Fibroblast of lung (primary cell): Measurements from ENCODE around the gene MLXIP. TPM values are rescaled to one million over a fixed set of nuclear protein-coding genes. Genes with fewer than 3 reads are reported as not detected.

Experiments used
- DNase-seq, 2 donors: peaks; one replicate each; pipeline versions ENCODE4 v3.0.0 to v3.0.0-alpha.2; 2010; ENCODE audit warnings: low read depth in 2 of 2
- H2AFZ ChIP-seq: 2 replicates; pipeline ENCODE4 v1.5.1; 2012; ENCODE audit warnings: low read length, control low read depth, inconsistent platforms
- H3K27ac ChIP-seq: 2 replicates; pipeline ENCODE4 v1.5.1; 2011; ENCODE audit warnings: low read length, control low read depth; ENCODE audit not compliant: insufficient read depth
- H3K27me3 ChIP-seq: 2 replicates; pipeline ENCODE4 v1.5.1; 2011; ENCODE audit warnings: mild to moderate bottlenecking, low read length; ENCODE audit not compliant: control insufficient read depth, insufficient read depth
- H3K36me3 ChIP-seq: 2 replicates; pipeline ENCODE4 v1.5.1; 2011; ENCODE audit warnings: low read length; ENCODE audit not compliant: control insufficient read depth, insufficient read depth
- H3K4me1 ChIP-seq: 2 replicates; pipeline ENCODE4 v1.5.1; 2011; ENCODE audit warnings: low read length; ENCODE audit not compliant: control insufficient read depth, insufficient read depth; ENCODE audit errors: extremely low read depth
- H3K4me2 ChIP-seq: 2 replicates; pipeline ENCODE4 v1.5.1; 2011; ENCODE audit warnings: low read length, control low read depth; ENCODE audit not compliant: insufficient read depth; ENCODE audit errors: extremely low read depth
- H3K4me3 ChIP-seq, 4 experiments: fragments of 200-600 bp in 1 of 4; sonication (generic) in 1 of 4; replicated peaks in 1 of 4; 2 replicates each; pipeline ENCODE4 v1.5.1; 2011 to 2016; ENCODE audit warnings: low read length in 4 of 4, low read depth in 3 of 4, mild to moderate bottlenecking in 3 of 4, control low read depth in 2 of 4, inconsistent platforms in 1 of 4, mixed read lengths in 1 of 4; ENCODE audit not compliant: insufficient read depth in 1 of 4; ENCODE audit errors: control extremely low read depth in 1 of 4
- H3K79me2 ChIP-seq: 2 replicates; pipeline ENCODE4 v1.5.1; 2012; ENCODE audit warnings: mild to moderate bottlenecking, low read length, inconsistent platforms; ENCODE audit not compliant: control insufficient read depth, insufficient read depth
- H3K9ac ChIP-seq: 2 replicates; pipeline ENCODE4 v1.5.1; 2011; ENCODE audit warnings: mild to moderate bottlenecking, low read length, control low read depth; ENCODE audit not compliant: insufficient read depth
- H3K9me3 ChIP-seq: 2 replicates; pipeline ENCODE4 v1.5.1; 2012; ENCODE audit warnings: low read depth, low read length; ENCODE audit not compliant: control insufficient read depth, insufficient read depth
- H4K20me1 ChIP-seq: 2 replicates; pipeline ENCODE4 v1.5.1; 2011; ENCODE audit warnings: low read length; ENCODE audit not compliant: control insufficient read depth, insufficient read depth; ENCODE audit errors: extremely low read depth
- EZH2 ChIP-seq: IDR thresholded peaks from 2 replicates; pipeline ENCODE4 v1.5.1; 2012; ENCODE audit warnings: low read length, control low read depth, mild to moderate bottlenecking; ENCODE audit errors: missing control alignments
- polyA plus RNA-seq, 2 donors: library from polyadenylated mRNA; depleted of rRNA in 1 of 2; stranded (reverse) in 1 of 2; unstranded in 1 of 2; fragments of >200 nt; gene quantifications; 2 replicates each; pipeline ENCODE4 v1.2.1, GENCODE V29; 2011 to 2012; ENCODE audit warnings: missing spikeins in 1 of 2
- total RNA-seq: library from RNA; depleted of rRNA; stranded (reverse); fragments of >200 nt; gene quantifications from 2 replicates; pipeline ENCODE4 v1.2.1, GENCODE V29; 2014
- TF ChIP-seq, protein P1 (sequence below), 2 donors: IDR thresholded peaks in 1 of 2; conservative IDR thresholded peaks in 1 of 2; 1 replicate in 1 of 2; 2 replicates in 1 of 2; pipeline ENCODE4 v1.5.1; 2011 to 2012; ENCODE audit warnings: low read length in 2 of 2, control low read depth in 1 of 2, inconsistent platforms in 1 of 2, low read depth in 1 of 2, mild to moderate bottlenecking in 1 of 2

The MLXIP gene
- total and polyA plus RNA-seq, 2 donors (not counting 1 experiment from before 2014, with no cell fraction given): 6.6 to 17.0 TPM

- TF ChIP-seq EZH2: no peak
- TF ChIP-seq, protein P1, sequence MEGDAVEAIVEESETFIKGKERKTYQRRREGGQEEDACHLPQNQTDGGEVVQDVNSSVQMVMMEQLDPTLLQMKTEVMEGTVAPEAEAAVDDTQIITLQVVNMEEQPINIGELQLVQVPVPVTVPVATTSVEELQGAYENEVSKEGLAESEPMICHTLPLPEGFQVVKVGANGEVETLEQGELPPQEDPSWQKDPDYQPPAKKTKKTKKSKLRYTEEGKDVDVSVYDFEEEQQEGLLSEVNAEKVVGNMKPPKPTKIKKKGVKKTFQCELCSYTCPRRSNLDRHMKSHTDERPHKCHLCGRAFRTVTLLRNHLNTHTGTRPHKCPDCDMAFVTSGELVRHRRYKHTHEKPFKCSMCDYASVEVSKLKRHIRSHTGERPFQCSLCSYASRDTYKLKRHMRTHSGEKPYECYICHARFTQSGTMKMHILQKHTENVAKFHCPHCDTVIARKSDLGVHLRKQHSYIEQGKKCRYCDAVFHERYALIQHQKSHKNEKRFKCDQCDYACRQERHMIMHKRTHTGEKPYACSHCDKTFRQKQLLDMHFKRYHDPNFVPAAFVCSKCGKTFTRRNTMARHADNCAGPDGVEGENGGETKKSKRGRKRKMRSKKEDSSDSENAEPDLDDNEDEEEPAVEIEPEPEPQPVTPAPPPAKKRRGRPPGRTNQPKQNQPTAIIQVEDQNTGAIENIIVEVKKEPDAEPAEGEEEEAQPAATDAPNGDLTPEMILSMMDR (conservative IDR thresholded peaks at IDR 0.05 in 1 of 2, IDR thresholded peaks at IDR 0.05 in 1 of 2; ENCODE audit: low read depth in 1 of 2, low read length in 2 of 2): no peak
- Histone ChIP-seq H3K4me2 (no peak overlapping the region), H3K9me3 (no peaks in the 10 kb centered on the region), H3K9ac (no peak overlapping the region), H3K27ac (no peak overlapping the region), H4K20me1 (no peaks in the 10 kb centered on the region), H2AFZ (no peak overlapping the region), H3K4me1 (peaks cover 18% of the 10 kb centered on the region), H3K79me2 (peaks cover 52% of the 10 kb centered on the region), H3K4me3 (peak overlapping the region in 2 of 4 experiments; percentile 7 to 77), H3K36me3 (peaks cover 7% of the 10 kb centered on the region), H3K27me3 (no peaks in the 10 kb centered on the region)
- no peak for DNase-seq
Observed at GRCh38 chr12:122082621-122083356, 4.2 kb downstream of the MLXIP start.

GRCh38 chr12:122084857-122085405 is 6.4 kb downstream of the MLXIP start:
- Histone ChIP-seq H3K36me3 (peaks cover 7% of the 10 kb centered on the region), H4K20me1 (no peaks in the 10 kb centered on the region), H3K4me2 (no peak overlapping the region), H3K4me3 (no peak overlapping the region), H3K27ac (no peak overlapping the region), H3K27me3 (no peaks in the 10 kb centered on the region), H2AFZ (no peak overlapping the region), H3K4me1 (peaks cover 24% of the 10 kb centered on the region), H3K9me3 (no peaks in the 10 kb centered on the region), H3K79me2 (peaks cover 53% of the 10 kb centered on the region), H3K9ac (no peak overlapping the region)
- DNase-seq: no peak
- TF ChIP-seq, protein P1 (conservative IDR thresholded peaks at IDR 0.05 in 1 of 2, IDR thresholded peaks at IDR 0.05 in 1 of 2; ENCODE audit: low read depth in 1 of 2, low read length in 2 of 2): no peak
- no peak for TF ChIP-seq EZH2

GRCh38 chr12:122085591-122085990 is 7.0 kb downstream of the MLXIP start:
- H2AFZ ChIP-seq: no peak overlapping the region
- no peaks in the 10 kb centered on the region for H3K9me3 ChIP-seq
- peaks cover 26% of the 10 kb centered on the region for H3K4me1 ChIP-seq
- H4K20me1 ChIP-seq: no peaks in the 10 kb centered on the region
- H3K36me3 ChIP-seq: peaks cover 7% of the 10 kb centered on the region
- H3K79me2 ChIP-seq: peaks cover 53% of the 10 kb centered on the region
- no peak for TF ChIP-seq EZH2
- TF ChIP-seq, protein P1 (conservative IDR thresholded peaks at IDR 0.05 in 1 of 2, IDR thresholded peaks at IDR 0.05 in 1 of 2; ENCODE audit: low read depth in 1 of 2, low read length in 2 of 2): no peak
- no peak overlapping the region for H3K27ac ChIP-seq
- no peaks in the 10 kb centered on the region for H3K27me3 ChIP-seq
- H3K4me2 ChIP-seq: no peak overlapping the region
- no peak overlapping the region for H3K4me3 ChIP-seq
- DNase-seq: no peak
- H3K9ac ChIP-seq: no peak overlapping the region
